Activated CD4-positive, alpha-beta T cell treated with anti-CD3 and anti-CD28 coated beads for 24 hours (primary cell): Measurements from ENCODE around the gene SHC3.
A peak's percentile ranks its signal among the peaks of the same experiment; 100 is the strongest.

Source experiments
- DNase-seq, 2 donors: peaks; one replicate each; pipeline ENCODE4 v3.0.0-alpha.2; 2020; ENCODE audit warnings: low read depth in 2 of 2

SHC3 gene

GRCh38 chr9:89186960-89187359 is 8.3 kb upstream of the SHC3 start:
- DNase-seq: no peak

DNA sequence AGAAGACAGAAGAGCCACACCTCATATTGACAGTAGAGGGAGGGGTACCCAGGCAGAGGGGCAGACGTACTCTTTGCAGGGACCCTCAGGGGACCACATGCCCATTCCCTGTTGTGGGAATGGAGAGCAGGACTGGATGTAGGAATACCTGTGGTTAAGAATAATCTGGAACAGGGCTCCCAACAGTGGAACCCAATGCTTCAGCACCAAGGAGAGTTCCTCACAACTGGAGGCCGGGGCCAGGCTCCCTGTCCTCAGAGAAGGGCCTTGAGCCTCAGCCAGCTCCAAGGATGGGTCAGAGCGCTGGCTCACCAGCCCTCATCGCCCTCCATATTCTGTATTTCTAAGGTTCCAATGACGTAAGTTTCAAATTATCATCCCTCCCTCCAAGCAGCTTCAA is 7.4 kb upstream of the SHC3 start:
- no peak for DNase-seq

DNA sequence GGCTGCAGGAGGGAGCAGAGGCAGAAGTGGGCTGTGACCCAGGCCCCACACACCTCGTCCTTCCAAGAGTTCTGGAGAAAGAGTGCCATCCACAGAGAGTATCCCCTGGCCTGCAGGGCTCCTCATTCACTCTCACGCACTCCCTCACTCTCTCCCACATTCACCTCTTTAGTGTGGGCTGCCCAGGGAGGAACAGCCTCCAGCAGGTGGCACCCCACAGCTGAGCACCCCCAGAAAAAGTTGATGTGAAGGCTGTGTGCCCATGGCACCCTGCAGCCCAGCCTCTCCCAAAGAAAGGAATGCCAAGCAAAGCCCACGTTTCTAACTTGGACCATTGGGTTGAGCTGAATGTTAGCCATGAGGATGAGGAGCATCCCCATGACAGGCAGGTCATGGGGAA is 4.5 kb upstream of the SHC3 start:
- no peak for DNase-seq

DNA sequence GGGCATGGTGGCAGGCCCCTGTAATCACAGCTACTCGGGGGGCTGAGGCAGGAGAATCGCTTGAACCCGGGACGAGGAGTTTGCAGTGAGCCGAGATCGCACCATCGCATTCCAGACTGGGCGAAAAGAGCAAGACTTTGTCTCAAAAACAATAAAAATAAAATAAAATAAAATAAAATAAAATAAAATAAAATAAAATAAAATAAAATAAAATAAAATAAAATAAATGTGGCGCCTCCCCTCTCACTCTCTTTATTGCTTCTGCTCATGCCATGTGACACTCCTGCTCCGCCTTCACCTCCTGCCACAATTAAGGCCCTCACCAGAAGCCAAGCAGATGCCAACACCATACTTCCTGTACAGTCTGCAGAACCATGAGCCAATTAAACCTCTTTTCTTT is 3.8 kb upstream of the SHC3 start:
- no peak for DNase-seq

DNA sequence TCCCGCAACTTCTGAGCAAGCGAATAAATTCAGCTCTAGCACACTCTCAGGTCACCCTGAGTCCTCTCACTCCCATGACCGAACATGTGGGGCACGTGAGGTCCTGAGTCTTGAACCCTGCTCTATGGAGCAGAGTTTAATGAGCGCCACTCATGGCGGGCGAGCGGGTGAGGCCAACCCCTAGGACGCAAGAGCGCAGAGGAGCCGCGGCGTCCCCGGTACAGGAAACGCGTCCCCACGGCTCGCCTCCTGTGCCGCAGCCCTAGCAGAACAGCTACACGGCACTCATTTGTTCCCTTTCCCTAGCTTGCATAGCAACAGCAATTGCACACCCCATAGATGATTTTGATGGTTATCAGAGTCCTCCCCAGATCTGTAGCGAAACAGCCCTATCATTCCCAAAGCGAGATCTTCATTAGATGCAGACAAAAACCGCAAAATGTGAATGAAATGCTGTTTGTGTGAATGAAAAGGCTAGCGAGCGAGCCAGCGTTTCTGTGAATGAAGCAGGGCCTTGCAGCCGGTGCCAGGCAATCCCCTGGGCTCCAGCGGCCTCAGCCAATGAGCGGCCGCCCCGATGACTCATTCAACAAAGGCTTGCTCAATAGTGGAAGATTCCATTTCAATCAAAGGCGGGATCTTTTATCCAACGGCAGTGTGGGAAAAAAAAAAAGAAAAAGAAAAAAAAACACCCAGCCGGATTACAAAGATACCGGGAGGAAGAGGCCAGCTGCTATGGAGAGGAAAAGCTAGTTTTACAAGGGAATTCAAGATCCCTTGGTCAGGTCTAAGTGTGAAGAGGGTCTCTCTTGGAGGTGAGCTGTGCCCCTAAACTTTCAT is 1.5 kb upstream of the SHC3 start:
- DNase-seq: peak; percentile 12 to 51

- no peak for DNase-seq
These were observed 899 bp upstream of the SHC3 start for GRCh38 chr9:89179540-89179894.

DNA sequence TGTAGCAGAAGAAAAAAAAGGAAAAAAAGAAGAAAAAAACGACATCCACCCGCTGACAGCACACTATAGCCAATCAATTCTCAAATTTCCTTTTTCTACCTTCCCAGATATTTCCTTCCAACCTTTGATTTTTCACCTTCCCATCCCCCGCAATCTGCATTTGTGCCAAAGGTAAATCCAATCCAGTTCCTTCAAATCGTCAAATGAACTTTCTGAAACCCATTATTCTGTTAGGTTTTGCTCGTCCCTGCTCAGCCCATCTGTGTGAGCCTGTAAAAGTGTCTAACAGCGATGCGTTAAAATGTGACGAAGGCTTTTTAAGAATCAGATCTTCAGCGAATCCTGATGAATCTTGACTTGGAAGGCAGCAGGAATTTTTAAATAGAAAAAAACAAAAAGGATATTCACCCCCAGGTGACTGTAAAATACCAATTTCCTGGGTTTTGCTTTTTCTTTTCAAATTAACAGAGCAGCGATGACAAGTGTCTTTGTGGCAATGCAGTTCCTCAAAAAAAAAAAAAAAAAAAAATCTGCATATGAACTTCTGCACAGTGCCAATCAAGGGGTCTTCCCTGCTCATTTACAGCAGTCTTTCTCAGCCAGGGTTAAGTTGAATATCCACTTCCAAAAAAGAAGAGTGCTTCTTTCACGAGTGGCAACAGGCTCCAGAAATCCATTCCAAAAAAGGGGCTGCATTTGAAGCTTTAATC is 367 bp upstream of the SHC3 start:
- no peak for DNase-seq

DNA sequence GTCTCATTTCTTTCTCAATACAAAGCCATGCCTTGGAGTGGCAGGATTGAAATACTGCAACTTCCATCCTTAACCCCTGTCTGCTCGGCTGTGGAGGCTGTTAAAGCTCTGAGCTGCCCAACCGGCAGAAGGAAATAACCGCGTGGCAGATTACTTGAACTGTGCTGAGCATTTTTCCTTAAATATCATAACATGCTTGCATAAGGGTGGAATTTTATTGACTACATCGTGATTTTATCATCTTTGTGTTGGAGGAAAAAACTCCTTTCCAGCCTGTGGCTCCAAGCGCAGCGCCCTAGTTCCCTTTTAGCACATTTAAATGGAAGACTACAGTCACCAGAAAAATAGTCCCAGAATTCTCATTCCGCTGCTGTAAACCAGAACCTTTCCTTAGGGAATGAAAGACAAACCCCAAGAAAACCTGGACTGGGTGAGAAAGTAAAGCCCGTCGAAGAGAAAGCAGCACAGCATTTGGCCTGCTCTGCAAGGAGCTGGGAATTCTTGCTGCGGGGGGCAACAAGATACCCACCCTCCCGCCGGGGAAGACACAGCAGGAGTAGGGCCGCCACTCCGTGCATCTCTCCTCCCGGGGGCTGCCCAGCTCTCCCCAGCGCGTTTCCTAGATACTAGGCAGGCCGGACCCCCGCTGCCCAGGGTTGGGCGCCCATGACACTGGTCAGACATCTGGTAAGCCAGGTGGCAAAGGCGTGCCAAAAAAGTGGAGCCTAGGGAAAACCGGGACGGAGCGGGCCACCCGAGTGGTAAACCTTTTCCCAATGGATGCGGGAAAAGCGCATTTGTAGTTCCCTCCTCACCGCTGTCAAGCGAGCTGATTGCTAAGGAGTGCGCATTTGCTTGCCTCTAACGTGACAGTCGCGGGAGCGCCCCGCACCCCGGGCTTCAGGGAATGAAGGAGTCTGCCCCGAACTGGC is 1.3 kb downstream of the SHC3 start:
- no peak for DNase-seq

- no peak for DNase-seq
These were observed 2.8 kb downstream of the SHC3 start for GRCh38 chr9:89175828-89176261.

DNA sequence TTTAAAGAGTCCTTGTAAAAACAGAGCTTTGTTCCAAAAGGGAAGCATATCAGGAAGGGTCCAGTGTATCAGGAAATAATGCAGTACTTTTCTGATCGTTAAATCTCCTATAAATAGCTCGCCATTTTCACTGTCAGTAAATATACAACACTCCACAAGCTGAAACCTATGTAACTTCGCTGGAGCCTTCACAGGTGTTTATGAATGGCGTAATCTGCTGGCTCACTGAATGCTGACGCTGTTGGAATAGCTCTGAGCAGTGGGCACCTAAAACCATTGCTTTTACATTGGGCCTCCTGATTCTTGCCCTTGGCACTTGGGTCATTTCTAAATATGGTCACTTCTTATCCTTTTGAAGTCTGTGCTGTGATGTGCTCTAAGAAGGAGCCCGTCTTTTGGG is 4.3 kb downstream of the SHC3 start:
- no peak for DNase-seq

DNA sequence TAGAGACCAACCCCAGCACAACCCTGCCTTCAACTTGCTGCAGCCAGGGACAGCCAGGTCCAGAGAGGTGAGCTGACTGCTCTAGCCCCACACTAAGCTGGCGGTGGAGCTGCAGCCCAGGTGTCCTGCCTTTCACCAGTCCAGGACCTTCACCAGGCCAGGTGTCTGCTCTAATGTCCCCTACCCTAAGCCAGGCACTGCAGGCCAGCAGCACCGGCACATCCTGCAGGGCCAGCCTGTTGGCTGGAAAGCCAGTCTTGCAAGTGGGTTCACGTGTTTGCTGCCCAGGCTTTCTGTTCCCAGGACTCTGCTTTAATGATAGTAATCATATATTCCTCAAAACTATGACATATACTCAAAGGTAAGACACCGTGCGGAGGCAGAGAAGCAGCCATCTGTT is 5.5 kb downstream of the SHC3 start:
- no peak for DNase-seq

GRCh38 chr9:89172398-89172797 is 6.2 kb downstream of the SHC3 start:
- no peak for DNase-seq

DNA sequence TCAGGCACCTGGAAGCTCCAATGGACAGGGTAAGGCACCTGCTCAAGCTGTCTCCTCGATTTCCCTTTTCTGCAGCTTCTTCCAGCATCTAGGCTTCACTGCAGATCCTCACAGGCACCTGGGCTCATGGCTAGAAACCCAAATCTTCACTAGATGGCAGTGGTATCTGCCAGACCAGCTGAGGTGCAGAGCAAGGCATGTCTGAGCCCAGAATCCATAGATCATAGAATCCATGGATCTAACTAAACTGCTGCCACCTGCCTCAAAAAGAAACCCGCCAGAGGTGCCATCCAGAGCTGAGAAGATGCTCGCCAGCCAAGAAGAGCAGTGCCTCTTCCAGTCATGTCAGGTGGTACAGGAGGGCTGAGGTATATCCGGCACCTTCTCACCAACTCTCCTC is 6.9 kb downstream of the SHC3 start:
- DNase-seq: no peak

DNA sequence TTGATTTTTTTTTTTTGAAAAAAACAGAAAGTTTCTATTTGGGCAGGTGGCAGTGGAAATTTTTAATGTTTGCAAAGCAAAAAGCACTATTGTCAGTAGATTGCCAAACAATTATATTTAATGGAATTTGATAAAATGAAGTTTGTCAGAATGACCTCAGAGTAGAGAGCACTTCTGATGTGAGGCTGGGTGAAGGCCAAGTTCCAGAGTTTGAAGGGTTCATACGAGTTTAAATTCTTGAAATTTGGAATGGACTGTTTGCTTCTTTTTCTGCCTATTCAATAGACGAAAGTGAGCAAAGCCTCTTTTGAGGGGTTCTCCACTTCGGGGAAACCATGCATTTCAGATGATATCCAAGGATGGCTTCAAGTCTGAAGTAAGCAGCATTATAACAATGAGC is 7.4 kb downstream of the SHC3 start:
- DNase-seq: no peak

DNA sequence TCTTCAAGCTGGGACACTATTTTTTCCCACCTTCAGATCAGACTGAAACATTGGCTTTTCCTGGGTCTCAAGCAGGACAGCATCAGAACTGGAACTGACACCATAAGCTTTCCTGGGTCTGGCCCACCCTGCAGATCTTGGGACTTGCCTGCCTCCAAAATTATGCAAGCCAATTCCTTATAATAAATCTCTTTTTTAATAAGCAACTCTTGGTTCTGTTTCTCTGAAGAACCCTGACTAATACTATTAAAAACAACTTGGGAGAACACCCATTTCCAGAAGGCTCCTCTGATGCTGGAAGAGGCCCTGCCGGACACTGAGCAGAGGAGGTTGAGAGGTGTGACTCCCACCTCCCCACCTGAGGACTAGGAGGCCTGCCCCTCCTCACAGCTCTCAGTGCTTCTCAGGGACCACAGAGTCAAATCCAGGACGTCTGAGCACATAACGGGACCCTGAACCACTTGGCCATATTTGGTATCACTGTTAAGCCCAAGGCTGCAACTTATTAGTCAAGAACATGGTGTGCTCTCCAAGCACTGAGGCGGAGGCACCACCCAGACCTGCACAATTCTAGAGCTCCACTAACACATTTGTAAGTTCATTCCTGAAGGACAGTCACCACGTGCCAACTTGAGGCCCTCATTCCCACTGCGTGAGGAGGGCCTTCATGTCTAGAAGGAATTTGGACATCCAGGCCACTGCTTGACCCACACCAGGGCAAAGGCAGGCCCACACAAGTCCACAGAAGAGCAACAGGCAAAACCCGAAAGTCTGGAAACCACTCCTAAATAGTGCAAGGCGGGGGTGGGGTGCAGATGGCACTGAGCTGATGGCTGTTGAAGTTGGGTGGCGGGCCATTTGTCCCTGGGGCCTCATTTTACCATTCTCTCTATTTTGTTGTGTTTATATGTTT is 9.5 kb downstream of the SHC3 start:
- DNase-seq: no peak

DNA sequence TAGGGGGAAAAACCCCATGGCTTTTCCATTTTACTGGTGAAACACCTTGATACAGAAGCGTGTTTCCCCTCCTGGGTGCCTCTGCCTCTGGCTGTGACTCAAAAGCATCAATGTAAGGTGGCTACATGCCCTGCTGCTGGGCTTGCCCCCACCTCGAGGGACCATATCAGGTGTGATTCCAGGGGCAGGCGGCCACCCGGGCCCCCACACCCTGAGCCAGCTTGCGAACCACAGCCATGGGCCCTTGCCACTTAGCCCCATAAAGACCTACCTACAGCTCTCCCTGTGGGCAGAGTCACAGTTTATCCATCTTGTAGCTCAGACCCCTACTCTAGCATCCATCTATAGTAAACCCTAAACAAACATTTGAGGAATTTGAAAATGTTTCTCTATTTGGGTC is 10.8 kb downstream of the SHC3 start:
- no peak for DNase-seq

- DNase-seq: no peak
These were observed 11.8 kb downstream of the SHC3 start for GRCh38 chr9:89166852-89167251.

GRCh38 chr9:89165880-89166279 is 12.7 kb downstream of the SHC3 start:
- DNase-seq: no peak

DNA sequence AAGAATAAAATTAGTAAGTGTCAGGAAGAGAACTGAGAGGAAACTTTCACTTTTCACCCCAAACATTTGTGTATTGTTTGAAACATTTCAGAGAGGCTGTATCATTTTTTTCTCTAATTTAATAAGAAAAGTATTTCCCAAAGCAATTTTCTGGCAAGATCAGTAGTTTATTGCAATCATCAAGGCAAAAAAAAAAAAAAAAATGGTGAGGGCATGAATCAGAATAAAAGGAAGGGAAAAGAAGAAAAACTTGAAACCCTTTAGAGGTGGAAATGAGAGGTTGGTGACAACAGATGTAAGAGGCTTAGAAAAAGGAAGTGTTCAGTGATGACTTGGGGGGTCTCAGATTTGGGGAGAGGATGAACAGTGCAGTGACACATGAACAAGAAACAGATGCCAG is 13.3 kb downstream of the SHC3 start:
- no peak for DNase-seq

DNA sequence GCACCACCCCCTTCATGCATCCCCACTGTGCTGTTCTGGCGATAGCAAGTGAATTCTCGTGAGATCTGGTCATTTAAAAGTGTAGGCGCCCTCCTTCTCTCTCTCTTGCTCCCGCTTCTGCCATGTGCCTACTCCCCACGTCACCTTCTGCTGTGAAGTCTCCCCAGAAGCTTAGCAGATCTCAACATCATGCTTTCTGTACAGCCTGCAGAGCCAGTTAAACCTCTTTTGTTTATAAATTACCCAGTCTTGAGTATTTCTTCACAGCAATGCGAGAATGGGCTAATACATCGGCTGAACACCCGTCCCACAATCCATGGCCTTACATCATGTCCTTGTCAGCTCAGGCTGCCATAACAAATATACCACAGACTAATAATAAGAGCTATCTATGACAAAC is 17.4 kb downstream of the SHC3 start:
- no peak for DNase-seq

GRCh38 chr9:89160806-89161205 is 17.8 kb downstream of the SHC3 start:
- DNase-seq: no peak
